Natural killer cell treated with Interleukin-12 subunit alpha and Interleukin-12 subunit beta and Interleukin-15 and Interleukin-18, amount 100 ng/mL, for 72 hours (primary cell): Measurements from ENCODE around the gene LNX2. TPM values are rescaled to one million over a fixed set of nuclear protein-coding genes. Genes with fewer than 3 reads are reported as not detected.
A peak's percentile ranks its signal among the peaks of the same experiment; 100 is the strongest.

ENCODE experiments used
- ATAC-seq, 2 donors: fragments of 150-1000 bp; cut with Tn5 transposase in 1 of 2; sonication (Bioruptor Pico), chemical (Tn5 transposase) in 1 of 2; 2 replicates each; pipeline ENCODE4 v1.10.0; 2021
- DNase-seq: peaks from one replicate; pipeline ENCODE4 v3.0.0; 2022; ENCODE audit warnings: low spot score
- H3K27ac Mint-ChIP-seq, 2 donors: 1 replicate in 1 of 2; 2 replicates in 1 of 2; pipeline ENCODE4 v1.8.0; 2022; ENCODE audit warnings: mixed read lengths in 2 of 2, mild to moderate bottlenecking in 1 of 2, moderate library complexity in 1 of 2
- H3K27me3 Mint-ChIP-seq, 2 donors: 1 replicate in 1 of 2; 2 replicates in 1 of 2; pipeline ENCODE4 v1.8.0; 2022; ENCODE audit warnings: mixed read lengths in 2 of 2
- H3K36me3 Mint-ChIP-seq: one replicate; pipeline ENCODE4 v1.8.0; 2022; ENCODE audit warnings: mixed read lengths
- H3K4me1 Mint-ChIP-seq, 2 donors: 1 replicate in 1 of 2; 2 replicates in 1 of 2; pipeline ENCODE4 v1.8.0; 2022; ENCODE audit warnings: low read depth in 2 of 2, mixed read lengths in 2 of 2, mild to moderate bottlenecking in 1 of 2
- H3K4me3 Mint-ChIP-seq: one replicate; pipeline ENCODE4 v1.8.0; 2022; ENCODE audit warnings: mixed read lengths
- H3K9me3 Mint-ChIP-seq: 2 replicates; pipeline ENCODE4 v1.8.0; 2022; ENCODE audit warnings: mixed read lengths
- total RNA-seq, 2 donors: library from RNA; stranded (reverse); gene quantifications; one replicate each; pipeline ENCODE4 v1.2.3, GENCODE V29; 2022

The LNX2 gene
- total RNA-seq, 2 donors from 2014 or later, result 4.1 to 4.2 TPM

DNA sequence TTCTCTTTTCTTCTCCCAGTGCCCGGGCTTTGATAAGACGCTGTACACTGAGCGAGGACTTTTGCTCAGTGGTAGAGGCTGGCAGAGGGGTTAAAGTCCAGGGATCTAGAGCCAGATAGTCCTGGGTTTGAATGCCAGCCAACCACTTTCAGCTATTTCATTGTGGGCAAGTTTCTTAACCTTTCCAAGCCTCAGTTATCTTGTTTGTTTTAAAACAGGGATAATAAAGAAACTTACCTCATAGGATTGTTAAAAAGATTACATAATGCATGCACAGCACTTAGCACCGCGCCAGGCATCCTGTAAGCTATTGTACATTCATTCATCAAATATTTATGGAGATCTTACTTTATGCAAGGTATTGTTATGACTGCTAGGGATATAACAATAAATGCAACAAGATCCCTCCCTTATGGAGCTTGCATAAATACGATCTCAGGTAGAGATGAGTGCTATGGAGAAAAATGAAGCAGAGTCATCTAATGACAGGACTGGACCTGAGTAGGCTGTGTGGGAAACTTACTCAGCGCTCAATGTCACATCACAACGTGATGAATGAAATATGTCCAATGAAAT is 70.8 kb downstream of the LNX2 start:
- Mint-ChIP-seq H3K9me3 (no peaks in the 10 kb centered on the region), H3K27me3 (no peaks in the 10 kb centered on the region), H3K36me3 (peaks cover 3% of the 10 kb centered on the region), H3K4me3 (no peak overlapping the region), H3K27ac (no peak overlapping the region), H3K4me1 (peaks cover 0 to 3% of the 10 kb centered on the region in 2 donors)
- ATAC-seq (no peak), DNase-seq (no peak)

DNA sequence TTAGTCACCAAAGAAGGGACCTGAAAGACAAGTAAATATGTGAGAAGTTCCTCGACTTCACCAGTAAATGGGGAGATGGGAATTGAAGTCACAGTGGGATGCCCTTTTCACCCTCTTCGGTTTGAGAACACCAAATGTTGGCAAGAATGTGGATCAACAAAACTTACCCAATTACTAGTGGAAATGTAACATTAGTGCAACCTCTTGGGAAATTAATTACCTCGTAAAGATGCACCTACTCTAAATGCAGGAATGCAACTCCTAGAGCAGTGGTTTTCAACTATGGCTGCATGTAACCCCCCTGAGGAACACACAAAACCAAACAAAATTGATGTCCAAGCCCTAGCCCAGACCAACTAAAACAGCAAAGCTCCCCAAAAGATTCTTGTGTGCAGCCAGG is 78.1 kb downstream of the LNX2 start:
- DNase-seq (no peak), ATAC-seq (no peak)
- Mint-ChIP-seq H3K27ac (no peak overlapping the region), H3K36me3 (no peaks in the 10 kb centered on the region), H3K9me3 (no peaks in the 10 kb centered on the region), H3K27me3 (no peaks in the 10 kb centered on the region), H3K4me3 (no peak overlapping the region), H3K4me1 (no peaks in the 10 kb centered on the region)

DNA sequence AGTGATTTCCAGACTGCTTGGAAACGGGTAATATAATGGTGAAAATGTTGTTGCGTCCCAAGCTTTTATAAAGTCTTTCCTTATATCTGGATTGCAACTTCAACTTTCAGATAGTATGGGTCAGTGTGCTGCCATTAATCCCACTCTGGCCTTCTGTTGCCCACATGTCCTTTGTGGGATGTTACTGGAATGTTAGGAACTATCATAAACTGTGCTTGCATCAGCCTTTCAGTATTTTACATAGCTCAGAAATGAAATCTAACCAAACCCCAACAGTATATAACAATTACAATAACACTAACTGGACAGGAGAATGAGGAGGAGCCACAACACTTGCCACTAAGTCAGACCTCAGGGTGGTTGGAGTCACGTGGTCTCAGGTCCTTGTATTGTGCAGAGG is 78.9 kb downstream of the LNX2 start:
- Mint-ChIP-seq H3K36me3 (no peaks in the 10 kb centered on the region), H3K27ac (no peak overlapping the region), H3K4me3 (no peak overlapping the region), H3K9me3 (no peaks in the 10 kb centered on the region), H3K27me3 (no peaks in the 10 kb centered on the region), H3K4me1 (no peaks in the 10 kb centered on the region)
- DNase-seq (no peak), ATAC-seq (no peak)

DNA sequence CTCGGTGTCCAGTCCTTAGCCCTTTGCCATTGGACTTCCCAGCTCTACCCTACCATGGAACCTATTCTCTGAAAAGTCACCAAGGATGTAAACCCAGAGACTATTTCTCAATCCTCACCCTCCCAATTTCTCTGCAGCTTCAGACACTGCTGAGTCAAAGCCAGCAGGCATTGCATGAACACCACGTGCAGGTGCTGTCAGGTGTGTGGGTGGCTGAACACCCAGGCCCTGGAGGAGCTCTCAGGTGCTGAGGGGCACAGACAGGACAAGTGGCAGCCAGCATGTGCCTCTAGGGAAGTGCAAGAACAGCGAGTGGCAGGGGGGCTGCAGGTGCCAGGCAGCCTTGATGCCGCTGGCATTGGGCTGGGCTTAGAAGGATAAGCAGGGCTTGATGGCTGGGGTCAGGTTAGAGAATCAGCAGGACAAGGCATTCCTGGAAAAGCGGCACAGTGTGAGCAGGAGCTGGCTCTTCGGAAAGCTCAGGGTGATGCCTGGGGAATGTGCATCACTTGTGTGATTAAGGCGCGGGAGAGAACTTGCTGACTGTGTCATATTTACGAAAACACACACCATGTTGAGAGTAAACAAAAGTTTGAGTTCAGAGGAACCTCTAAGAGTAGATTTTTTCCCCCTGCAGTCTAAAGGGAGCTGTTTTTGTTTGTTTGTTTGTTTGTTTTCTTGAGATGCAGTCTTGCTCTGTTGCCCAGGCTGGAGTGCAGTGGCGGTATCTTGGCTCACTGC is 83.8 kb downstream of the LNX2 start:
- Mint-ChIP-seq H3K36me3 (no peaks in the 10 kb centered on the region), H3K27me3 (no peaks in the 10 kb centered on the region), H3K4me3 (no peak overlapping the region), H3K9me3 (no peaks in the 10 kb centered on the region), H3K27ac (no peak overlapping the region), H3K4me1 (peaks cover 9 to 10% of the 10 kb centered on the region in 2 donors)
- no peak for DNase-seq
- peak in 1 of 2 donors; percentile 6 for ATAC-seq

DNA sequence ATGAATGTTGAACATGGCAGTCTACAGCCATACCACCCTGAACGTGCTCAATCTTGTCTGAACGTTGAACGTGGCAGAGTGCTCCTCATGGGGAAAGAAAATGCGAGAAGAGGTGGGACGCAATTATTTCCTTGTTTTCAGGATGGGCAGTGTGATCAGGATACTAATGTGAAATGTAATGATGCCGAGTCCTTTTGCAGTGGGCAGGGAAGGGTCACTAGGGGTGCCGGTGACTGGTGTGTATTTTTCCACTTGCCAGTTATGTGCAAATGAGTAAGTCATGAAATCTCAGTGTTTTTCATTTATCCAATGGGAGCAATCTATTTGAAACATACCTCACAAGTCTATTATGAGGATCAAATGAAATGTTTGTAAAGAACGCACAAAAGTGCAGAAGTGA is 84.8 kb downstream of the LNX2 start:
- ATAC-seq, result no peak
- H3K36me3 Mint-ChIP-seq, result no peaks in the 10 kb centered on the region
- H3K27ac Mint-ChIP-seq, result no peak overlapping the region
- DNase-seq, result no peak
- H3K9me3 Mint-ChIP-seq, result no peaks in the 10 kb centered on the region
- no peak overlapping the region for H3K4me3 Mint-ChIP-seq
- H3K27me3 Mint-ChIP-seq, result peaks cover 0 to 4% of the 10 kb centered on the region in 2 donors
- peaks cover 9 to 10% of the 10 kb centered on the region in 2 donors for H3K4me1 Mint-ChIP-seq

DNA sequence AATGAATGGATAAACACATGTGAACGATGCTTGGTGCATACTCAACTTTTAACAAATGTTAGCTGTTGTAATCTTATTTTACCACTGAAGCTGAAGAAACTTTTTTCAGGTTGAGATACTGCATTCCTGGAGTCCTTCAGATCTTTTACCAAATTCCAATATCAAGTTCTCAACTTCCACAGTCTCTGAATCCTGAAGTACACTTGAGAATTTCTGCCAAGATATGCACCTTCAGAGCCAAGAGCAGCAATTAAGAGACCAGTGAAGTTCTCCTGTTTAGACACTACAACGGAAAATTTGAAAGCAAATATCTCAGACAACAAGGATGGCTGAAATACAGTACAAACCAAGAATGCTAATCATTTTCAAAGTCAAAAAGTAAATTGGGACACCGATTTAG is 85.3 kb downstream of the LNX2 start:
- no peaks in the 10 kb centered on the region for H3K36me3 Mint-ChIP-seq
- H3K4me1 Mint-ChIP-seq, result peaks cover 9 to 10% of the 10 kb centered on the region in 2 donors
- ATAC-seq (no peak), DNase-seq (no peak)
- peaks cover 0 to 4% of the 10 kb centered on the region in 2 donors for H3K27me3 Mint-ChIP-seq
- H3K27ac Mint-ChIP-seq, result no peak overlapping the region
- H3K9me3 Mint-ChIP-seq, result no peaks in the 10 kb centered on the region
- H3K4me3 Mint-ChIP-seq, result no peak overlapping the region

DNA sequence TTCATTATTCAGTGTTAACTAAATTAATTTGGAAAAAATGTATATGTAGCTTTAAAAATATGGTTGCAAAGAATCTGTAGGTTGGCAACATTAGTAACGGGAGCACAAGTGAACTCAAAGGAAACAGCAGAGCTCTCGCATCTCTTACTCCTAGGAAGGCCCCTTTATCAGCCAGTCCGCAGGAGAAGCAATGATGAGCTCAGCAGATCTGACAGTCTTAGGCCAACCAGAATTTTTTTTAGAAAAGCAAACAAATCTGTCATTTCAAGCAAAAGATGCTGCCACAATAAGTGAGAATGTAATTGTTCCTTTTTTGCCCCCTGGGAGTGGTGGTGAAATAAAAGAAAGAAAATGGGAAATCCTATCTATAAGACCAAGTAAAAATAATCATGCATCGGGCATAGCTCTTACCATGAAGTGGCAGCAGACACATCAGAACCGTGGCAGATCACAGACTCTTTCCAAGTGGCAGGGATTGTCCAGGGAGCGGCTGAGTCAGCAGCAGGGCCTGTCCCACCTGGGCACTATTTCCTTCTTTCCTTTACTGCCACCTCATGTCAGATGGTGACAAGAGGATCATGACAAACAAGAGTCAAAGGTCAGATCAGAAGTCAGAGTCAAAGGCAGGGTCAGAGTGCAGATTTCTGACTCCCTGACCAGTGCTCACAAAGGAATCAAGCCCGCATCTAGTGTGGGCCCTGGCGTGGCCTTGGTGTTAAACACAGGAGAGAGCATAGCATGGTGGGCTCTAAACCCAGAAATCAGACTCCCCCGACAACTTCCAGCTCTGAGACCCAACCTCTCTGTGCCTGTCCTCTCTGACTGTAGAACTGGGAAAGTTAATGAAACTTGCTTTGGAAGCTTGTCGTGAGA is 86.0 kb downstream of the LNX2 start:
- Mint-ChIP-seq H3K4me3 (no peak overlapping the region), H3K27me3 (peaks cover 0 to 4% of the 10 kb centered on the region in 2 donors), H3K27ac (no peak overlapping the region), H3K9me3 (no peaks in the 10 kb centered on the region), H3K36me3 (no peaks in the 10 kb centered on the region), H3K4me1 (peaks cover 9 to 10% of the 10 kb centered on the region in 2 donors)
- DNase-seq (no peak), ATAC-seq (no peak)

DNA sequence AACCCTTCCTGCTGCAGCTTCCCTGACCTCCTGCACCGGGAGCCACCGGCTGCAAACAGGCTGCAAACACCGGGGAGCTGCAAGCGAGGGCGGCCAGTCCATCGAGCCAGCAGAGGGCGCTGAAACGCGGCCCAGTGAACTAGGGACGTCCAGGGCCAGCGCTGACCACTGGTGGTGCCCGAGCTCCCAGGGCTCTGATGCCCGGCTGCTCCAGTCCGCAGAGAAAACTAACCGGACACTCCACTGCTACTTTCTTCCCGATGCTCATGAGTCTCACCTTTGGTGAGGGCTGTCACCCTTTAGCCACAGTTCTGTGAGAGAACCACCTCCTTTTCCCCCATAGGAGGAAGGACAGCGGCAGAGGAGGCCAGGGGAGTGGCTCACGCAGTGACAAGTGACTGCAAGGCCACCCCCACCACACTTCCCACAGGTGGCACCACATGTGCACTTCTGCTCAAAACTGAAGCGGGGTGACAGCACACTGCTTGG is 87.1 kb downstream of the LNX2 start:
- peak; percentile 67 for DNase-seq
- Mint-ChIP-seq H3K4me3 (peak overlapping the region; percentile 32), H3K36me3 (no peaks in the 10 kb centered on the region), H3K4me1 (peaks cover 9 to 10% of the 10 kb centered on the region in 2 donors), H3K9me3 (no peaks in the 10 kb centered on the region), H3K27me3 (peaks cover 0 to 4% of the 10 kb centered on the region in 2 donors), H3K27ac (no peak overlapping the region)
- peak; percentile 75 to 81 for ATAC-seq

DNA sequence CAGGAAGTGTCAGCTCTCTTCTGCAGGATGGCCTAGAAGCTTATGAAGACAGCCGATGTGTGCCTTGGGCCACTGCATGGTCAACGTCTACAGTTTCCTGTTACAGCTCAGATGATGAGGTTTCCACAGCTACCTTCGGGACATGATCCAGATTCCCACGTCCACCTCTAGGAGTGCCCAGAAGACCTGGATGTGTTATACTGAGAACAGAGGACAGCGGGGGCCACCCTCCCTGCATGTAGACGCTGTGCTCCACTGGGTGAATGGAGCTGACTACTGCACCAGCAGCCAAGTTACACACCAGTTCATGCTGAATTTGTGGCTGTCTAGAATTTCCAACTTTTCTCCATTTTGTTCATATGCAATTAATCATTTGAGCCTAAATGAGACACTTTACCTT is 91.4 kb downstream of the LNX2 start:
- H3K9me3 Mint-ChIP-seq, result no peaks in the 10 kb centered on the region
- H3K27ac Mint-ChIP-seq, result no peak overlapping the region
- no peak overlapping the region for H3K4me3 Mint-ChIP-seq
- no peaks in the 10 kb centered on the region for H3K36me3 Mint-ChIP-seq
- no peak for ATAC-seq
- no peak for DNase-seq
- peaks cover 9 to 10% of the 10 kb centered on the region in 2 donors for H3K4me1 Mint-ChIP-seq
- peaks cover 8 to 13% of the 10 kb centered on the region in 2 donors for H3K27me3 Mint-ChIP-seq

DNA sequence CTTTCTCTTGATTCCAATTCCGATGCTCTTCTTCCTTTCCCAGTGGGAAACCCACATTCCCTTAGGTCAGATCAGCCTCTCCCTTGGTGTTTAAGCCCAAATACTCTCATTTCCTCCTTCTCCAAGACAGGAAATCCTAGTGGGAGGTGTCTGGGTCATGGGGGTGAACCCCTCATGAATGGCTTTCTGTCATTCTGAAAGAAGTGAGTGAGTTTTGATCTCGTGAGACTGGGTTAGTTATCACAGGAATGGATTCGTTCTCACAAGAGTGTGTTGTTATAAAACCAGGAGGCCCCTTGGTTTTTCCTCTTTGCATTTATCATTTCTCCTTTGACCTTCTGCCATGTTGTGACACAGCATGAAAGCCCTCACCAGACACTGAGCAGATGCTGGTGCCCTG is 93.8 kb downstream of the LNX2 start:
- Mint-ChIP-seq H3K27me3 (peaks cover 8 to 13% of the 10 kb centered on the region in 2 donors), H3K4me3 (no peak overlapping the region), H3K36me3 (no peaks in the 10 kb centered on the region), H3K9me3 (no peaks in the 10 kb centered on the region), H3K27ac (no peak overlapping the region), H3K4me1 (peaks cover 0 to 2% of the 10 kb centered on the region in 2 donors)
- DNase-seq, result no peak
- no peak for ATAC-seq

DNA sequence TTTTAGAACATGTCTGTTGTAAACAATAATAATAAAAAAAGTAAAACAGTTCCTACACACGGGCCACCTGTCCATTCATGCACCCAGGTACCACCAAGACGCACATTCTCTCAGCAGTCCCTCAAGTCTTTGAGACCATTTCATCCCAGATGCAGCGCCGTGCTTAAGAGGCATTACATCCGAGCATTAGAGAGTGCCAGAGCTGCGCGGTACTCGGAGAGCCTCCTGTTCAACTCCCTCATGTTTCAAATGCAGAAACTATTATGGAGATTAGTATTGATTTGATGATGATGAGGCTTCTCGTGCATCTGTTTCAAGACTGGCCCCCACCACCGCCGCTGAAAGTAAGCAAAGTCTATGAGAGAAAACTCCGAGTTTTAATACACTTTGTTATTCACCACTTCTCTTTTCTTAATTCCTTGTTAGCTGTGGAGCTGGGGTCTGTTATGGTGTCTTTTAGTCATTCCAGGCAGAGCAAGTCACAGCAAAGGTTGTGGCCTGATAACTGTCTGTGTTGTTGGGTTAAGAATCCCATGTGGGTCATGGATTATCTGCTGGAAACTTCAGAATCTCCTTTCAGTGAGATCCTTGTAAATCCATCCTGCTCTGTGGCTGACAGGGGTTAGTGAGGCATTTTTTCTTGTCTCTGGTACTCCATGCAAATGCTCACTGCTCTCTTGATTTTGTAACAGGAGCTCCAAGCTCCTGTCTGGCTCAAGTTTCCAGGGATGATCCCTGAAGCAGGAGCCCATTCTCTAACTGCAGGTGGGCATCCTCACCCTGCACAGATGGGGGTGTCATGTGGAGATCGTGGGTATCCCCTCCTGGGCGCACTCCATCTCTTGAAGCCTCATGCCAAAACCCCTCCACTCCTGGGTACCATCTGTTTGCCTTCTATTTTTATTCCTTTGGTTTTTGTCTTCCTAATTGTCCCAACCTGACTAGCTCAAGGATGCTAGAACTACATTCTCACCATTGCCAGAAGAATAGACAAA is 95.1 kb downstream of the LNX2 start:
- no peak overlapping the region for H3K27ac Mint-ChIP-seq
- no peaks in the 10 kb centered on the region for H3K36me3 Mint-ChIP-seq
- H3K4me1 Mint-ChIP-seq, result peaks cover 0 to 2% of the 10 kb centered on the region in 2 donors
- ATAC-seq, result no peak
- no peaks in the 10 kb centered on the region for H3K9me3 Mint-ChIP-seq
- DNase-seq, result no peak
- H3K27me3 Mint-ChIP-seq, result peaks cover 8 to 13% of the 10 kb centered on the region in 2 donors
- no peak overlapping the region for H3K4me3 Mint-ChIP-seq

DNA sequence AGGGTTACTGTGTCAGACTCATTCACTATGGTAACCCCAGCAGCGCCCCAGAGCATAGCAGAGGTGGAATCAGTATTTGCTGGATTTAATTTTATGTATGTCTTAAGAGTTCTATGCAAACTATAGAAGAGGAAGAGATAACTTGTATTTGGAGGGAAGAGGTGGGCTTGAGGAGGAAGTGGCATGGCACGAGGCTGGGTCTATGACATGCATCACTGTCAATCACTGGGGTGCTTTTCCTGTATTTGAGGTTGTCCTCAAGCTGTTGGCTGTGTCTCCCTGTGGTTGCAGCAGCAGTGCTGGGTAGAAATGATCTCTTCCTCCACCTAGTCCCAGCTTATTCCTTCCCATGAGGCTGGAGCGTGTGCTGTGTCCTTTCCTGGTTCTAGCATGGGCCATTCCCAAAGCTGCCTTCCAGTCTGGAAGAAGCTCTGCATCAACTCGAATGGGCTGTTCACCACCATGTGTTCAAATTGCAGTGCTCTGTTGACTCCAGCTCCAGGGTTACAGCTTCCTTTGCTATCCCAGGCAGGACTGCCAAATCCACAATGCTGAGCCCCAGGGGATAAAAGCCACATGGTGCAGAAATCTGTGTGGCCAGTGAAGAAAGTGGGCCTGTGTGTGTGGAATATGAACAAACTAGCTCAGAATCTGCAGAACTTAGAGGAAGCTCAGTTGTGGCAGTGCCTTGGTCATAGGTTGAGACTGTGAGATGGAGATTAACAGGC is 96.8 kb downstream of the LNX2 start:
- peak in 1 of 2 donors; percentile 20 for ATAC-seq
- Mint-ChIP-seq H3K36me3 (no peaks in the 10 kb centered on the region), H3K4me1 (peaks cover 0 to 2% of the 10 kb centered on the region in 2 donors), H3K27me3 (peaks cover 17 to 24% of the 10 kb centered on the region in 2 donors), H3K4me3 (no peak overlapping the region), H3K27ac (no peak overlapping the region), H3K9me3 (no peaks in the 10 kb centered on the region)
- no peak for DNase-seq
